Gastrocnemius medialis (tissue), 4 donors: ENCODE results near the gene JDP2.

Experiments used
- CTCF ChIP-seq, 5 experiments: fragments of 450-650 bp in 3 of 5; fragments of 200-600 bp in 2 of 5; sonication (generic) in 2 of 5; IDR thresholded peaks in 4 of 5; conservative IDR thresholded peaks in 1 of 5; 1 replicate in 4 of 5; 2 replicates in 1 of 5; pipeline ENCODE4 v1.5.1; 2016 to 2019; ENCODE audit warnings: antibody characterized with exemption in 5 of 5, mild to moderate bottlenecking in 3 of 5, moderate library complexity in 3 of 5
- POLR2A ChIP-seq, 2 donors: fragments of 450-650 bp; IDR thresholded peaks; one replicate each; pipeline ENCODE4 v1.6.1; 2017; ENCODE audit warnings: antibody characterized with exemption in 2 of 2, mild to moderate bottlenecking in 2 of 2, moderate library complexity in 2 of 2

- no peak for TF ChIP-seq POLR2A (IDR thresholded peaks at IDR 0.05)
- TF ChIP-seq CTCF (IDR thresholded peaks at IDR 0.05 in 4 of 5, conservative IDR thresholded peaks at IDR 0.05 in 1 of 5), result no peak
Measured at GRCh38 chr14:75487155-75487671, 59.4 kb downstream of the JDP2 start.
